Astrocyte (in vitro differentiated cells and primary cell): ENCODE results near the gene PTCH1.

Experiments used
- CTCF ChIP-seq: IDR thresholded peaks from 2 replicates; pipeline ENCODE4 v1.5.1; 2011; ENCODE audit warnings: low read depth, mild to moderate bottlenecking, inconsistent platforms, low read length, moderate library complexity; ENCODE audit not compliant: insufficient read depth
- EZH2 ChIP-seq: IDR thresholded peaks from 2 replicates; pipeline ENCODE4 v1.6.1; 2012; ENCODE audit warnings: mild to moderate bottlenecking, low read length, inconsistent platforms; ENCODE audit not compliant: insufficient read depth

GRCh38 chr9:95459178-95459577, 57.6 kb downstream of the PTCH1 start:
- TF ChIP-seq CTCF = no peak
- no peak for TF ChIP-seq EZH2
